ENCODE results near the gene KLK6.
A peak's percentile ranks its signal among the peaks of the same experiment; 100 is the strongest.

The KLK6 gene

GRCh38 chr19:50952910-50953309 is 16.5 kb downstream of the KLK6 start, which contains the start of gene KLK5:
Gene KLK5, minus strand, starts transcription at chr19:50953038. Its CDS starts 381 bp downstream, at chr19:50952657.
- DNase-seq (ENCODE audit: low spot score) = no peak

GRCh38 chr19:50949861-50950260 is 19.5 kb downstream of the KLK6 start:
- no peak for DNase-seq (ENCODE audit: low spot score)

GRCh38 chr19:50947123-50947522 is 22.3 kb downstream of the KLK6 start:
- no peak for DNase-seq (ENCODE audit: low spot score)

DNA sequence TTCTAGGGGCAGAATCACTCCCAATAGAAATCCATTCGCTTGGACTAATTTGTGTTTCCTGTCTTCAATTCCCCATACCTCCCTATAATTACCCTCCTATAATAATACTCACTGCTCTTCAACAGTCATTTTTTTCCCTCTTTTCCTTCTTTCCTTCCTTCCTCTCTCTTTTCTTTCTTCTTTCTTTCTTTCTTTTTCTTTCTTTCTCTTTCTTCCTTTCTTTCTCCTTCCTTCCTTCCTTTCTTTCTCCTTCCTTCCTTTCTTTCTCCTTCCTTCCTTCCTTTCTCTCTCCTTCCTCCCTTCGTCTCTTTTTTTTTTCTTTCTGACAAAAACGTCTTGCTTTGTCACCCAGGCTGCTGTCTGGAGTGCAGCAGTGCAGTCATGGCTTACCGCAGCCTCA is 24.6 kb downstream of the KLK6 start:
- no peak for DNase-seq (ENCODE audit: low spot score)

GRCh38 chr19:50943074-50943828 is 26.1 kb downstream of the KLK6 start:
- no peak for DNase-seq (ENCODE audit: low spot score)

- no peak for DNase-seq (ENCODE audit: low spot score)
Measured at GRCh38 chr19:50939596-50939995, 29.8 kb downstream of the KLK6 start.

DNA sequence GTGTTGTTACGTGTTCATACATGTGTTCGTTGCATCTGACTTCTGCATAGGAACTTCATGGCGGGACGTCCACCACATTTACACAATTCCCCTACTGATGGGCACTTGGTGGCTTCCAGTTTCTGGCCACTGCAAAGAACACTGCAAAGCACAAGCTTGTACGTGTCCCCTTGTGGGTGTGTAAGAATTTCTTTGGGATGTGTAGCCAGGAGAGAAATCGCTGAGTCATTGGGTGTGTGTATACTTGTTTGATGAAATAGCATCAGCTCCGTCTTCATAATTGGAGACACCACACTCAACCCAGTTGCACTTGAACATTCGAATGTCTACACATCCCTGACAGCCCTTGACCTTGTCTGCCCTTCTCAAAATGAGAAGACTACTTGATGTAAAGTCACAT is 35.8 kb downstream of the KLK6 start:
- no peak for DNase-seq (ENCODE audit: low spot score)

GRCh38 chr19:50932690-50933083 is 36.7 kb downstream of the KLK6 start:
- no peak for DNase-seq (ENCODE audit: low spot score)

GRCh38 chr19:50932018-50932689 is 37.2 kb downstream of the KLK6 start:
- DNase-seq (ENCODE audit: low spot score) = no peak

- DNase-seq (ENCODE audit: low spot score) = no peak
Measured at GRCh38 chr19:50931023-50931422, 38.4 kb downstream of the KLK6 start.

DNA sequence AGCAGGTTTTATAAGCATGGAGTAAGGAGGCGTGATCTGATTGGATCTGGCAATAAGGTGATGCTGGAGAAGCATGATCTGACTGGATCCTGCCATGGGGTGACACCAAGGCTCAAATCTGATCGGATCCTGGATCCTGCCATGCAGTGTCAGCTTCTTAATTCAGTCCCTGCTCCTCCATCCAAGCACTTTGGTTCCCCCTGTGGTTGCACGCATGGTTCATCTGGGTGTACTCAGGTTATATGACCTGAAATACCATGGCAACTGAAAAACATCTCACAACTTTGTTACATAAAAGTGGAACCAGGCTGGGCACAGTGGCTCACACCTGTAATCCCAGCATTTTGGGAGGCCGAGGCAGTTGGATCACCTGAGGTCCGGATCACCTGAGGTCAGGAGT is 40.6 kb downstream of the KLK6 start:
- DNase-seq (ENCODE audit: low spot score) = no peak

DNA sequence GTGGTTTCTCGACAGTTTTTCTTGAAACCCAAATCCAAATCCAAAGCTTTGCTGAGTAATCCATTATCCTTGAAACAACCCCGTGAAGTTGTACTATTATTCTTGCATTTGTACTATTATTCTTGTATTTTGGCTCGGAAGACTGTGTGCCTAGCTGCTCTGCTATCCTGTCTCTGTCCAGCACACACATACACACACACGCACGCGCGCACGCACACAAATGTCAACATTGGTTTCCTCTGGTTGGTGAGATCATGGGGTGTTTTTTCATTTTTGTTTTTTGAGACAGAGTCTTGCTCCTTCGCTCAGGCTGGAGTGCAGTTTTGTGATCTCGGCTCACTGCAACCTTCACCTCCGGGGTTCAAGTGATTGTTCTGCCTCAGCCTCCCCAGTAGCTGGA is 43.2 kb downstream of the KLK6 start:
- no peak for DNase-seq (ENCODE audit: low spot score)

DNA sequence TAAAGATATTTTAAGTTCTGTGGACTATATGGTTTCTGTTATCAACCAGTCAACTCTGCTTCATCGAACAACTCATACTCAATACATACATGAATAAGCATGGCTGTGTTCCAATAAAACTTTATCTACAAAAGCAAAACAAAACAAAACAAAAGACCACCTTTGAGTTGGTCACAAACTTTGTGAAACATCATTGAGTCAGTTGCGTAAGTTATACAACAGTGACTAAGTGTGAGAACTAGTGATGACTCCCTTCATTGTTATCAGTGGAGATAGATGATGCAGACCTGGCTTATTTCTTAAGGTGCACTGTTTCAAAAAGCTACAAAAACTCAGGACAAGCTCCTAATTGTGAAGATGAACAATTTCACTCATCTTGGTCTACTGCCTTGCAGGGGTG is 43.7 kb downstream of the KLK6 start:
- no peak for DNase-seq (ENCODE audit: low spot score)

DNA sequence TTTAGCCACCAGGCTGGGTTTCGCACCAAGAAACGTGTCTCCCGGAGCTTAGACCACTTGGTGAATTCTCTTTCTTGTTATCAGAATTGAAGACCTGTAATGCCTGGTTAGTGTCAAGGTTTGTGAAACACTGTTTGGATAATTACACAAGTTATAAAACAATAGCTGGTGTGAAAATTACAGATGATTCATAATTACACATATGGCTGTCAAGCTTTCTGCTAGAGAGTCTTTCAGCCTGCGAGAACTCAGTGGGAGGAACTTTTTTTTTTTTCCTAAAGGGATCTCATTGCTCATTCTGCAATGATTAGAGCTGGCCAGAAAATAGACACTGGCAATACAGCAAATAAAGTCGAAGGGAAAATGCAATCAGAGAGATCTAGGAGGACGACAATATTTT is 44.8 kb downstream of the KLK6 start:
- no peak for DNase-seq (ENCODE audit: low spot score)

DNA sequence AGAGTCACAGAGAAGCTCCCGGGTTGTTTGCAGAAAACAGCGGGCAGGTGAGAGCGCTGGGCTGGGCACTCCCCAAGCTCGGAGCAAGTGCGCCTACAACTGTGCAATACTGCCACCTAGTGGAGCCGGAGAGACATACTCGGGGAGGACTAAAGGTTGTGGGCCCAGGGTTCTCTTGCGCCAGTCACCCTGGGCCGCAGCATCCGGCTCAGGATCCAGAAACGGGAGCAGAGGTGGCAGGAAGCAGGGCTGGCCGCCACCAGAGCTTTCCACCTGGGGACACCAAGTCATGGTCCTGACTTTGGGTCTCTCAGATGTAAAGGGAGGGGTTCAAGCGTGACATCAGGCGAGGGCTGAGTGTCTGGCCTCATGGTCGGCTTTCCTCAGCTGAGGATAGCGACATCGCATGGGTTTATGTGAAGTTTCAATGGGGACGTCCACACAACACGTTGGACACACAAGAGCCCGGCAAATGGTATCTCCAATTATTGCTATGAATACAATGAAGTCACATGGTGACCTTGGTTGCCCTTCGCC is 47.0 kb downstream of the KLK6 start:
- DNase-seq (ENCODE audit: low spot score) = peak; percentile 85

DNA sequence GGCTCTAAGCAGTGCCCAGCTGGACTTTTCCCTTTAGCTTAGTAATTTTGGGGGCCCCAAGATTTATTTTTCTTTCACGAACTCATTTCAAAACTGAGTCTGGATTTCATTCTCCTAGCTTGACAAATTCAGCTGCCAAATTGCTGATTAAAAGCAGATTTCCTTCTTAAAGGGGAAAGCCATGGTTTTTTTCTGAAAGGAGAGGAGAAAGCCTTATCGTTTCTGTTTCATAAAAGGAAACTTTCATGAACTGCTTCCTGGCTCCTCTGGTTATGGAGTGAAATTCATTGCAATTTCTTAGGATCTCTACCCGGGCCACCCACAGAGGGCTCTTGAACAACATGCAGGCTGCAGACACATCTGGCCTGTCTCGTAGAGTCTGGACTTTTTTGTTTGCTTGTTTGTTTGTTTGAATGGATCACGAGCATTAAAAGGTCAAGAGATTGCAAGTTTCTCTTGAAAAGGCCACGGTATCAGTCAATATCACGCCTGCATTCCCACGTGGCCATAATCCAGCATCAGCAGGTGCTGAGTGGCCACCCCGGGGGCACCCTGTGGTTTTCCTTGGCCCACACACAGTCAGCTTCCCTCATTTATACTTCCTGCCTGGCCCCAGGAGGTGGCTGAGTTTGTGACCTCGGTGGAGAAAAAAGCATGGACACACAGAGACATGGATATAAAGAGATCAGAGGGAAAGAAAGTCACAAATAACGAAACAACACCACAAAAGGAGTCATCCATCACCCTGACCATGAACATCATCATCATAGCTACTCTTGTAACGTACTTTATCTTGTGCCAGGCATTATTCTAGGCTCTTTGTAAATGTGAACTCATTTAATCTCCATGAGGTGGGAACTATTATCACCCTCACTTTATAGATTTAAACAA is 47.7 kb downstream of the KLK6 start:
- DNase-seq (ENCODE audit: low spot score) = no peak

GRCh38 chr19:50916069-50916468 is 53.3 kb downstream of the KLK6 start:
- no peak for DNase-seq (ENCODE audit: low spot score)

GRCh38 chr19:50912727-50913716 is 56.4 kb downstream of the KLK6 start:
- no peak for DNase-seq (ENCODE audit: low spot score)

DNA sequence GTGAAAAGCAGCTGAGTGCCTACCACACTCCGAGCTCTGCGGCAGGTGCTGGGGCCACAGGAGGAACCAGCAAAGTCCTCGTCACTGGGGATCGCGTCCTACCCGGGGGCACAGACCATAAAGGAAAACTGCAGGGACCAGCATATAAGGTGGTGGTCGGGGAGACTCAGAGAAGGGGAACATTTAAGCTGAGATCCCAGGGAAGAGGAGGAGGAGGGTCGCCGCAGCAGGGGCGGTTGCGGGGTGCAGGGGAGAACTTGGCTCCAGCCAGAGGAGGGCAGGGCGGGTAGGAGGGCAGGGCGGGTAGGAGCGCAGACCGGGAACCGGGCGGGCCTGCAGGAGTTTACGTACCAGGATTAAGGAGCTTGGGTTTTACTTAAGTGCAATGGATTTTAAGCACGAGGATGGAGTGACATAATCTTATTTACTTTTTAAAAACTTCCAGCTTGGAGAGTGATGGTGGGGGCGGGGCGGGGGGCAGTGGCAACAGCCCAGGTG is 57.2 kb downstream of the KLK6 start:
- no peak for DNase-seq (ENCODE audit: low spot score)

GRCh38 chr19:50911206-50912101 is 57.9 kb downstream of the KLK6 start, which contains the start of gene KLK4:
Gene KLK4, minus strand, starts transcription at chr19:50911395. Its CDS starts 657 bp downstream, at chr19:50910738.
- DNase-seq (ENCODE audit: low spot score) = no peak
